GM12801 (cell line): ENCODE data around the gene GPR158.

Experiments used
- TF ChIP-seq, protein P1 (sequence below): IDR thresholded peaks from one replicate; pipeline ENCODE4 v1.5.1; 2011; ENCODE audit warnings: control low read depth; ENCODE audit not compliant: insufficient read length; ENCODE audit errors: extremely low read depth

Gene GPR158

DNA sequence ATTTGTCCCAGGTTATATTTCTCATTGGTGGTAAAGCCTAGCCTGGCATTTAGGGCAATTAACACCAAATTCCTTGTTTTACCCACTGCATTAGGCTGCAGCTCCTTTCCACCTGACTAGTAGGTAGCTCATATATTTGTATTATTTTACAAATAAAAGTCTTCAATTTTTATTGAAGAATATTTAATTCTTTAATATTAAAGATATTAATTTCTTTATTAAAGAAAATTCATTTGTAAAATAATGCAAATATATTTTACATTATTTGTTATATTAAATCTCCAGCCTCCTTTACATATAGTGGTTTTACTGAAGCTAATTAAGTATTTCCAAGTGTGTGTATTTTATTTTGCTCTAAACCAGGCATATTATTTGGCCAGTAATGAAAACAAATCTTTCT lies 361.2 kb downstream of the GPR158 start:
- TF ChIP-seq, protein P1, sequence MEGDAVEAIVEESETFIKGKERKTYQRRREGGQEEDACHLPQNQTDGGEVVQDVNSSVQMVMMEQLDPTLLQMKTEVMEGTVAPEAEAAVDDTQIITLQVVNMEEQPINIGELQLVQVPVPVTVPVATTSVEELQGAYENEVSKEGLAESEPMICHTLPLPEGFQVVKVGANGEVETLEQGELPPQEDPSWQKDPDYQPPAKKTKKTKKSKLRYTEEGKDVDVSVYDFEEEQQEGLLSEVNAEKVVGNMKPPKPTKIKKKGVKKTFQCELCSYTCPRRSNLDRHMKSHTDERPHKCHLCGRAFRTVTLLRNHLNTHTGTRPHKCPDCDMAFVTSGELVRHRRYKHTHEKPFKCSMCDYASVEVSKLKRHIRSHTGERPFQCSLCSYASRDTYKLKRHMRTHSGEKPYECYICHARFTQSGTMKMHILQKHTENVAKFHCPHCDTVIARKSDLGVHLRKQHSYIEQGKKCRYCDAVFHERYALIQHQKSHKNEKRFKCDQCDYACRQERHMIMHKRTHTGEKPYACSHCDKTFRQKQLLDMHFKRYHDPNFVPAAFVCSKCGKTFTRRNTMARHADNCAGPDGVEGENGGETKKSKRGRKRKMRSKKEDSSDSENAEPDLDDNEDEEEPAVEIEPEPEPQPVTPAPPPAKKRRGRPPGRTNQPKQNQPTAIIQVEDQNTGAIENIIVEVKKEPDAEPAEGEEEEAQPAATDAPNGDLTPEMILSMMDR = no peak

DNA sequence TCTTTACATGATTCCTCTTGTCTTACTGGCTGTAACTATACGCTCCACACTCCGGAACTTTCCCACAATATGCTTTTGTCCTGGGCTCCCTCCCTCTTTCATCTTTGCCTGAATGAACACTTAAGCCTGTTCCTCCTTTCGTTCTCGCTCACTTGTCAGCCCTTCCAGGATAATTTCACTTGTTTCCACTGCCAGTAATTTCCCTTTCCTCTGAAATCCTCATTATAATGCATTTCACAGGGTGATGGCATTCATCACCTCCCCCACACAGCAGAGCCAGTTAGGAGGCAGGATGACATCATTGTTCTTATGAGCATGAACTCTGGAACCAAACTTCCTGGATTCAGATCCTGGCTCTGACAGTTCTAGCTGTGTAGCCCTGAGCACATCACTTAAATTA lies 372.6 kb downstream of the GPR158 start:
- TF ChIP-seq, protein P1 = no peak

DNA sequence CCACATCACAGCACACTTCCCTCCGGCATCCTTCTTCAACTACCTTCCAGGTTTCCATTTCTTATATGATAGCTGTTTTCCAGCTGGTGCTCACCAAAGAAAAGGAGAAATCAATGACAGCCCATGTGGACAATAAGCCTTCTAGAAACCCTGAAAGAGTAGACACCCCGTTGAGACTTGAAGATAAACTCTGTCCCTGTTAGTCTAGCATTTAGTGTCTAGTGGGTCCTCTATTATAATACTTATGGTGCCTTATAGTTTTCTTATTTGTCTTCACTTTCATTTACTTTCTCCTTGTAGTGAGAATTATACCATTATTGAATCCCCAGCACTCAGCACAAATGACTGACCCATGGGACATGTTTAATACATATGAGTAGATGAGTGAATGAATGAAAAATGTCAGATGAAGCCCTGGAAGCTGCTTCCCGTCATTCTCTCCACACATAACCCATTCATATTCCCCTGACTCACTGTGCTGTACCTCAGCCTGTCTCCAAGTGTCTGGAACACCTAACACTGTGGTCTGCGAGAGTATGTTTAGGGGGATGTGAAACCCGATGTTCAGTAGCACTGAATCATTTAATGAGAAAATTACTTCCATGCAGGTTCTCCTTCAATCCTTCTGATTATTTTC lies 377.6 kb downstream of the GPR158 start:
- TF ChIP-seq, protein P1 = no peak

DNA sequence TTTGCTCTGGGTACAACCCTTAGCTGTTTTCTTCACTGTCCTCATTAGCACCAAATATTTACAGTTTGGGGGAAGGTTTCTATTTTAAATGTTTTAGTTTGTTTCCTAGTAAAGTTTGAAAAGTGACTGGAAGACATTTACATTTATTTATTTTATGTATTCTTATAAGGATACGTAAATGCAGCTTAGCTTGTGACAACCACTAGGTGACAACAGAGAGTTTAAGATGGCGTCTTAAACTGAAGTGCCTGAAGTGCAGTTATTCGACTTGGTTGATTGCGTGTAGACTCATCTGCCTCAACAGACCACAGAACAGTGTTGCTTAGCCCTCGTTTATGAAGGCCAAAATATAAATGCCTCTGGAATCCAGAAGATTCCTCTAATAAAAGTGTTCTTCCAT lies 381.1 kb downstream of the GPR158 start:
- TF ChIP-seq, protein P1 = no peak

DNA sequence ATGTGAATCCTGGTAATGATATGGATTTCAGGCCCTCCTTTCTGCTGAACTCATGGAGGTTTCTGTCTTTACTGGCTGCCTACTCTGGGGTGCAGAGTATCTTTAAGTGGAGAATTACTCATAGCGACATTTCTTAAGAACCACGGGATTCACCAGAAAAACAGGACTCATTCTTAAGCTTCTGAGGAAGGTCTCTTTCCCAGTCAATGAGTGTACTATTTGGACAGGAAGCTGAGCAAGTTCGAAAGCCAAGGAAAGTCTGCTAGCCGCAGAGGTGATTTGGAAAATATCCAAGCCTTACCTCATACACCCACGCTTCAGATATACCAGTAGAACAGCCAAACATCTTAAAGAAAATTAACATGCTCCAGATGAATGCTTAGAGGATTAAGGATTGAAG lies 381.7 kb downstream of the GPR158 start:
- TF ChIP-seq, protein P1 = no peak

DNA sequence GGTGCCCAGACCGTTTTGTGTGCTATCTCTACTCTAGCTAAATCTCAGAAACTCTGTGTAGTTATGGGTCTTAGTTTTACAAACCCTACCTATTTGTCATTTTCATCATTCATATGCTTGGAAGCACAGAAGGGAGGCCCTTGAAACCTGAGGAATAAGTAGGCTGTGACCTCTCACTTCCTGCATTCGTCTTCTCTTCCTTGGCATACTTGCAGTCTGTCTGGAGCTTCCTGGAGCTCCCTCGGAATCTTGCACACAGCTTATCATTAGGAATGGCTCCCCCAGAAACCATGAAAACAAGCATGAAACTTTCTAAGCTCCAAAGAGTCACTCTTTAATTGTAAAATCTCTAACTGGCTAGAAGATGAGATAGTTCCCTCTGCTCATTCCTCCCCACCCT lies 382.3 kb downstream of the GPR158 start:
- TF ChIP-seq, protein P1 = no peak

DNA sequence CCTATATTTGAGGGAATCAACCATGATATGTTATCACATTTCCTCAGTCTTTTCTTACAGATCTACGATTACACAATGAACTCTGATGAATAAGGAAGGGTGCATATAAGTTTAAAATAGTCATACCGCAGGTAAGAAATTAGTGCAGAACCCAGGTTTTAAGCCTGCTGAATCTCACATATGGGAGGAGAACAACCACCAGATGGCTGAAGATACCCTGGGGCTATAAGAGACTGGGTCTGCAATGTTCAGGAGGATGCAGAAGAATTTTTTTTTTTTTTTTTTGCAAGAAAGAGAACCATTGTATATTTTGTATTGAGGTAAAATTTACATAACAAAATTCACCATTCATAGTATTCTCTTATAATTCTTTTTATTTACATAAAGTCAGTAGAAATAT lies 387.0 kb downstream of the GPR158 start:
- TF ChIP-seq, protein P1 = no peak
